ENCODE results near the gene CCL13. TPM values are rescaled to one million over a fixed set of nuclear protein-coding genes. Genes with fewer than 3 reads are reported as not detected.

CCL13 gene
- total RNA-seq, 1 donor from 2014 or later = not detected

DNA sequence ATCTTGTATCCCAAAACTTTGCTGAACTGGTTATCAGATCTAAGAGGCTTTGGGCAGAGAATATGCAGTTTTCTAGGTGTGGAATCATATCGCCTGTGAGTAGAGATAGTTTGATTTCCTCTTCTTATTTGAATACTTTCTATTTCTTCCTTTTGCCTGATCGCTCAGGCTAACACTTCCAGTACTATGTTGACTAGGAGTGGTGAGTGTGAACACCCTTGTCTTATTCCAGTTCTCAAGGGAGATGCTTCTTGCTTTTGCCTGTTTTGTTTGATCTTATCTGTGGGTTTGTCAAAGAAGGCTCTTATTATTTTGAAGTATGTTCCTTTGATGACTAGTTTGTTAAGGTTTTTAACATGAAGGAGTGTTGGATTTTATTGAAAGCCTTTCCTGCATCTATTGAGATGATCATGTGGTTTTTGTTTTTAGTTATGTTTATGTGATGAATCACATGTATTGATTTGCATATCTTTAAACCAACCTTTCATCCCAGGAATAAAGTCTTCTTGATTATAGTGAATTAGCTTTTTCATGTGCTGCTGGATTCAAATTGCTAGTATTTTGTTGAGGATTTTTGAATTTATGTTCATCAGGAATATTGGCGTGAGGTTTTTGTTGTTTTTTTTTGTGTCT, 17.0 kb upstream of the CCL13 start:
- no peaks in the 10 kb centered on the region for H3K4me1 Mint-ChIP-seq (ENCODE audit: unreplicated experiment)
- H3K9me3 Mint-ChIP-seq = no peaks in the 10 kb centered on the region
- H3K36me3 Mint-ChIP-seq = no peaks in the 10 kb centered on the region
- H3K4me3 Mint-ChIP-seq = no peak overlapping the region
- TF ChIP-seq, protein P1, sequence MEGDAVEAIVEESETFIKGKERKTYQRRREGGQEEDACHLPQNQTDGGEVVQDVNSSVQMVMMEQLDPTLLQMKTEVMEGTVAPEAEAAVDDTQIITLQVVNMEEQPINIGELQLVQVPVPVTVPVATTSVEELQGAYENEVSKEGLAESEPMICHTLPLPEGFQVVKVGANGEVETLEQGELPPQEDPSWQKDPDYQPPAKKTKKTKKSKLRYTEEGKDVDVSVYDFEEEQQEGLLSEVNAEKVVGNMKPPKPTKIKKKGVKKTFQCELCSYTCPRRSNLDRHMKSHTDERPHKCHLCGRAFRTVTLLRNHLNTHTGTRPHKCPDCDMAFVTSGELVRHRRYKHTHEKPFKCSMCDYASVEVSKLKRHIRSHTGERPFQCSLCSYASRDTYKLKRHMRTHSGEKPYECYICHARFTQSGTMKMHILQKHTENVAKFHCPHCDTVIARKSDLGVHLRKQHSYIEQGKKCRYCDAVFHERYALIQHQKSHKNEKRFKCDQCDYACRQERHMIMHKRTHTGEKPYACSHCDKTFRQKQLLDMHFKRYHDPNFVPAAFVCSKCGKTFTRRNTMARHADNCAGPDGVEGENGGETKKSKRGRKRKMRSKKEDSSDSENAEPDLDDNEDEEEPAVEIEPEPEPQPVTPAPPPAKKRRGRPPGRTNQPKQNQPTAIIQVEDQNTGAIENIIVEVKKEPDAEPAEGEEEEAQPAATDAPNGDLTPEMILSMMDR (conservative IDR thresholded peaks at IDR 0.05) = no peak
- DNase-seq (ENCODE audit: extremely low spot score, unreplicated experiment) = no peak
- H3K27ac Mint-ChIP-seq = no peak overlapping the region
- H3K27me3 Mint-ChIP-seq = peaks cover 13% of the 10 kb centered on the region

- H3K4me1 Mint-ChIP-seq (ENCODE audit: unreplicated experiment) = no peaks in the 10 kb centered on the region
- H3K36me3 Mint-ChIP-seq = no peaks in the 10 kb centered on the region
- no peaks in the 10 kb centered on the region for H3K9me3 Mint-ChIP-seq
- no peak overlapping the region for H3K27ac Mint-ChIP-seq
- DNase-seq (ENCODE audit: extremely low spot score, unreplicated experiment) = no peak
- TF ChIP-seq, protein P1 (conservative IDR thresholded peaks at IDR 0.05) = no peak
- no peak overlapping the region for H3K4me3 Mint-ChIP-seq
- peaks cover 10% of the 10 kb centered on the region for H3K27me3 Mint-ChIP-seq
Measured at GRCh38 chr17:34341916-34342315, 14.4 kb upstream of the CCL13 start.

GRCh38 chr17:34347063-34347462, 9.2 kb upstream of the CCL13 start:
- DNase-seq (ENCODE audit: extremely low spot score, unreplicated experiment) = no peak
- Mint-ChIP-seq H3K27me3 (peaks cover 22% of the 10 kb centered on the region), H3K36me3 (no peaks in the 10 kb centered on the region), H3K4me3 (no peak overlapping the region), H3K27ac (no peak overlapping the region), H3K9me3 (no peaks in the 10 kb centered on the region), H3K4me1 (ENCODE audit: unreplicated experiment) (no peaks in the 10 kb centered on the region)
- TF ChIP-seq, protein P1 (conservative IDR thresholded peaks at IDR 0.05) = no peak

DNA sequence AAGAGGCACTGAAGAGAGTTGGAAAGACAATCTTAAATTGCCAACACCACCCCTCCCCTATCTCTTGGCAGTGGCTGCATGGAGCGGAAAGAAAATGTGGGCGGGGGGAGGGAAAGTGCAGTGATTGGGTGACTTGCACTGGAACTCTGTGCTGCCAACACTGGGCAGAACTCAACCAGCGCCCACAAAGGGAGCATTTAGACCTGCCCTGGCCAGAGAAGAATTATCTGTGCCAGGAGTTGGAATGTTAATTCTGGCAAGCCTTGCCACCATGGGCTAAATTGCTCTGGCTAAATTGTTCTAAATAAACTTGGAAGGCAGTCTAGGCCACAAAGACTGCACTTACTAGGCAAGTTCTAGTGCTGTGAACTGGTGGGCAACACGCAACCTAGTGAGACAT, 6.5 kb upstream of the CCL13 start:
- no peak overlapping the region for H3K4me3 Mint-ChIP-seq
- H3K36me3 Mint-ChIP-seq = no peaks in the 10 kb centered on the region
- no peaks in the 10 kb centered on the region for H3K9me3 Mint-ChIP-seq

GRCh38 chr17:34351096-34351495, 5.2 kb upstream of the CCL13 start:
- H3K9me3 Mint-ChIP-seq = no peaks in the 10 kb centered on the region
- TF ChIP-seq, protein P1 (conservative IDR thresholded peaks at IDR 0.05) = no peak
- DNase-seq (ENCODE audit: extremely low spot score, unreplicated experiment) = no peak
- H3K36me3 Mint-ChIP-seq = no peaks in the 10 kb centered on the region
- no peak overlapping the region for H3K27ac Mint-ChIP-seq
- H3K4me1 Mint-ChIP-seq (ENCODE audit: unreplicated experiment) = no peaks in the 10 kb centered on the region
- peaks cover 35% of the 10 kb centered on the region for H3K27me3 Mint-ChIP-seq
- no peak overlapping the region for H3K4me3 Mint-ChIP-seq

More for the DNA sequence above, 6.5 kb upstream of the CCL13 start:
- no peak overlapping the region for H3K27ac Mint-ChIP-seq
- TF ChIP-seq, protein P1 (conservative IDR thresholded peaks at IDR 0.05) = no peak
- H3K4me1 Mint-ChIP-seq (ENCODE audit: unreplicated experiment) = no peaks in the 10 kb centered on the region
- DNase-seq (ENCODE audit: extremely low spot score, unreplicated experiment) = no peak
- peaks cover 35% of the 10 kb centered on the region for H3K27me3 Mint-ChIP-seq
